ENCODE data around the gene CTSS. TPM values are rescaled to one million over a fixed set of nuclear protein-coding genes. Genes with fewer than 3 reads are reported as not detected.

The CTSS gene
- total RNA-seq, 2 experiments from 2014 or later: 36.7 to 38.4 TPM

- ATAC-seq (no peak), DNase-seq (no peak)
- no peaks in the 10 kb centered on the region for H3K9me3 Mint-ChIP-seq
- ChIA-PET POLR2A (no interaction called here), CTCF (no interaction called here)
- H3K27ac Mint-ChIP-seq: no peak overlapping the region
- intact Hi-C loops (cut with micrococcal nuclease): no loop called here
- no peaks in the 10 kb centered on the region for H3K27me3 Mint-ChIP-seq
- H3K36me3 Mint-ChIP-seq (ENCODE audit: low read depth): peaks cover 5% of the 10 kb centered on the region
- H3K4me3 Mint-ChIP-seq: no peak overlapping the region
- TF ChIP-seq CTCF (IDR thresholded peaks at IDR 0.05): no peak
- no peaks in the 10 kb centered on the region for H3K4me1 Mint-ChIP-seq (ENCODE audit: low read depth)
These were observed 26.0 kb upstream of the CTSS start for GRCh38 chr1:150791585-150791984.

GRCh38 chr1:150789396-150789795 lies 23.8 kb upstream of the CTSS start:
- DNase-seq: no peak
- TF ChIP-seq CTCF (IDR thresholded peaks at IDR 0.05): no peak
- intact Hi-C loops (cut with micrococcal nuclease): no loop called here
- H3K27ac Mint-ChIP-seq: no peak overlapping the region
- no peaks in the 10 kb centered on the region for H3K4me1 Mint-ChIP-seq (ENCODE audit: low read depth)
- no peaks in the 10 kb centered on the region for H3K27me3 Mint-ChIP-seq
- H3K36me3 Mint-ChIP-seq (ENCODE audit: low read depth): no peaks in the 10 kb centered on the region
- no peak for ATAC-seq
- POLR2A ChIA-PET: no interaction called here
- H3K4me3 Mint-ChIP-seq: no peak overlapping the region
- CTCF ChIA-PET: interaction anchor here (1.0 kb wide), 1 partner anchor 40 kb away, joined by 3 read pairs; no protein-coding TSS in a partner anchor
- H3K9me3 Mint-ChIP-seq: no peaks in the 10 kb centered on the region

- ChIA-PET CTCF (interaction anchor here (1.0 to 1.7 kb wide), 2 partner anchors 40 to 81 kb away, joined by 3 read pairs; no protein-coding TSS in a partner anchor), POLR2A (interaction anchor here (0.7 kb wide), 1 partner anchor 20 kb away, joined by 5 read pairs; no protein-coding TSS in a partner anchor)
- Mint-ChIP-seq H3K9me3 (no peaks in the 10 kb centered on the region), H3K27me3 (no peaks in the 10 kb centered on the region), H3K36me3 (ENCODE audit: low read depth) (no peaks in the 10 kb centered on the region), H3K27ac (no peak overlapping the region), H3K4me1 (ENCODE audit: low read depth) (no peaks in the 10 kb centered on the region), H3K4me3 (no peak overlapping the region)
- intact Hi-C loops (cut with micrococcal nuclease): no loop called here
- no peak for ATAC-seq
- no peak for DNase-seq
- no peak for TF ChIP-seq CTCF (IDR thresholded peaks at IDR 0.05)
These were observed 23.4 kb upstream of the CTSS start for GRCh38 chr1:150788946-150789345.

- CTCF ChIA-PET: interaction anchor here (0.6 to 1.7 kb wide), 3 partner anchors 14 to 82 kb away, joined by 3 read pairs; no protein-coding TSS in a partner anchor
- no peaks in the 10 kb centered on the region for H3K27me3 Mint-ChIP-seq
- no peaks in the 10 kb centered on the region for H3K4me1 Mint-ChIP-seq (ENCODE audit: low read depth)
These were observed 21.9 kb upstream of the CTSS start for GRCh38 chr1:150787455-150787854.

GRCh38 chr1:150780510-150780909 lies 14.9 kb upstream of the CTSS start:
- TF ChIP-seq CTCF (IDR thresholded peaks at IDR 0.05): no peak
- ATAC-seq (no peak), DNase-seq (no peak)
- peaks cover 5% of the 10 kb centered on the region for H3K4me1 Mint-ChIP-seq (ENCODE audit: low read depth)
- H3K36me3 Mint-ChIP-seq (ENCODE audit: low read depth): no peaks in the 10 kb centered on the region
- no peak overlapping the region for H3K4me3 Mint-ChIP-seq
- POLR2A ChIA-PET: no interaction called here
- intact Hi-C loops (cut with micrococcal nuclease): no loop called here
- no peaks in the 10 kb centered on the region for H3K27me3 Mint-ChIP-seq
- CTCF ChIA-PET: no interaction called here
- no peaks in the 10 kb centered on the region for H3K9me3 Mint-ChIP-seq
- H3K27ac Mint-ChIP-seq: no peak overlapping the region

More at GRCh38 chr1:150787455-150787854, 21.9 kb upstream of the CTSS start:
- Mint-ChIP-seq H3K36me3 (ENCODE audit: low read depth) (no peaks in the 10 kb centered on the region), H3K27ac (no peak overlapping the region), H3K9me3 (no peaks in the 10 kb centered on the region), H3K4me3 (no peak overlapping the region)
- no peak for ATAC-seq
- no peak for DNase-seq
- intact Hi-C loops (cut with micrococcal nuclease): no loop called here
- POLR2A ChIA-PET: no interaction called here
- no peak for TF ChIP-seq CTCF (IDR thresholded peaks at IDR 0.05)

All from activated CD8-positive, alpha-beta T cell treated with anti-CD3 and anti-CD28 coated beads for 36 hours (primary cell).